Activated CD4-positive, alpha-beta T cell treated with anti-CD3 and anti-CD28 coated beads for 24 hours (primary cell): ENCODE measurements around the gene TERT.

Source experiments
- DNase-seq, 2 donors: peaks; one replicate each; pipeline ENCODE4 v3.0.0-alpha.2; 2020; ENCODE audit warnings: low read depth in 2 of 2

Gene TERT

DNA sequence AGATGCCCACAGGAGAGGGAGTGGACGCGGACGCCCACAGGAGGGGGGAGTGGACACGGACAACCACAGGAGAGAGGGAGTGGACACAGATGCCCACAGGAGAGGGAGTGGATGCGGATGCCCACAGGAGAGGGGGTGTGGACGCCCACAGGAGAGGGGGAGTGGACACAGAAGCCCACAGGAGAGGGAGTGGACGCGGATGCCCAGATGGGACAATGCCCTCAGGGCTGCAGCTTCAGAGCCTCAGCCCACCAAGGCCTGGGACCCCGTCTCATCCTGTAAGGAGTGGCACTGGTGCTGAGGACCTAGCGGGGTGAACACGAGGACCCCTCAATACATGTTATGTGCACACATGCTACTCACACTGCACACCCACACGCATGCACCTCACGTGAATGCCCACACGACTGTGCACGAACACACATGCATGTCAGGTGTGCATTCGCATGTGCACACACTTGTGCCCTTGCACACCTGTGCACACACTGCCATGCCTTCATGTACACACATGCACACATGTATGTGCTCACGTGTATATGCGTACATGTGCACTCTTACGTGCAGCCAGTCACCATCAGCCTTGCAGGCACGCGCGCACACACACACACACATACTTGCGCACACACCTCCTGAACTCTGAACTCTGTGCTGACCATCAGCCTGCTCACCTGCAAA, 34.9 kb downstream of the TERT start:
- DNase-seq = no peak

DNA sequence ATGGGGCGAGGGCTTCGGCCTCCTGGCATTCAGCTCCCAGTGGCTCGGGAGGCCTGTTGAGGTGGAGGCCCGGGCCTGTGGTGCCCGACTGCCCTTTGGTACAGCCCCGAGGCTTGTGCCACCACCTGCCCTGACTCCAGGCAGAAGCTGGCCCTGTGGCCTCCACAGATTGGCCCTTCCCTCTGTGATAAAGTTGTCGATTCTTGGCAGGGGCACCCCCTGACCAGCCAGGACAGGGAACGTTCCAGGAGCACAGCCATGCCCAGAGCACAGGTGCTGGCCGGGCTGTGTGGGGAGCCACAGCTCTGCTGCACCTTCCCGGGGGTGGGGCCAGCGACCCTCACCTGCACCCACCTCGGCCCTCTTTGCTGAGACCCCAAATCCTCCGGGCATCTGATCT, 37.0 kb downstream of the TERT start:
- no peak for DNase-seq

DNA sequence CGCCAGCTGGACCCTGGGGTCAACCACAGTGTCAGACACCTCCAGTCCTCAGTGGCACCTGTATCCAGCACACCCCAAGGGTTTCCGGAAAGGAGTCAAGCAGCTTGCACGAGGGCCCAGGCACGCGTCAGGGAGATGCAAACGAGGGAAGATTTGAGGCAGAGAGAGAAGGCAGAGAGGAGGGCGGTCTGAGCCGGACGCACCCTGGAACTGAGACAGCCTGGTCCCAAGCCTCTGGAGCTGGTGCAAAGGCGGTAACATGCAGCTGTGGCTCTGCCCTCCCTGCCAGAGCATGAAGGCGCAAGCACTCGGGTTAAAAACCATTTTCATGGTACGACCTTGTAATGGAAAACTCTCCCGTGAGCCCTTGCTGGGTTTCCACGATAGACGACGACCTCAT, 37.5 kb downstream of the TERT start:
- DNase-seq = no peak

DNA sequence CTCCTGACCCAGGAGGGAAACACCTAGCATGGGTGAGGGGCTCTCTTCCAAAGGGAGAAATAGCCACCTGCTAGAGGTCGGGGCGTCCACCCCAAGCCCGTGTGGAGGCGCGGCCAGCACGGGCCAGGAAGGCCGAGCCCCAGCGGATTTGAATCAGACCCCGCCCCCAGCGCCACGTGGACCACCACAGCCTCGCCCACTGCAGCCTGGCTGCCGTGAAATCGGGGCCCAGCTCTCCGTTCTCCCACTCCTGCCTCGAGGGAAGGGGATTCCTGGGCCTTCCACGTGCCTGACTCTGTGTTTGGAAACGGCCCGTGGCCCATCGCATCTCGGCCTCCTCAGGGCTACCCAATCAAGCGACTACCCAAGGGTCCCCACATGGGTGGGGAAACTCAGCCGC, 38.1 kb downstream of the TERT start:
- DNase-seq = no peak

DNA sequence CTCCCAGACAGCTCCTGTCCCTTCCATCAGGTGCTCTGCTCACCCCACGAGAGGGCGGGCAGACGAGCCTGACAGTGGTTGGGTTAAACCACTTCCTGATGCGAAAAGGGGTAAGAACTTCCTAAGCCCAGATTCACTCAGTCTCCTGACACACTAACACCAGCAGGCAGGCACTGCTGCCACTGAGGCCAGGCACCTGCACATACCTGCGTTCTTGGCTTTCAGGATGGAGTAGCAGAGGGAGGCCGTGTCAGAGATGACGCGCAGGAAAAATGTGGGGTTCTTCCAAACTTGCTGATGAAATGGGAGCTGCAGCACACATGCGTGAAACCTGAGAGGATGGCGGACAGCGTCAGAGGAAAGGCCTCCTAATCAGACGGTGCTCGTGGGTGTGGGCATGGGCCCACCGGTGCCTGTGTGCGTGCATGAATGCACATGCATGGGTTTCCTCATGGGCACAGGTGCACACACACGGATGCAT, 39.7 kb downstream of the TERT start:
- peak; percentile 4 to 19 for DNase-seq

DNA sequence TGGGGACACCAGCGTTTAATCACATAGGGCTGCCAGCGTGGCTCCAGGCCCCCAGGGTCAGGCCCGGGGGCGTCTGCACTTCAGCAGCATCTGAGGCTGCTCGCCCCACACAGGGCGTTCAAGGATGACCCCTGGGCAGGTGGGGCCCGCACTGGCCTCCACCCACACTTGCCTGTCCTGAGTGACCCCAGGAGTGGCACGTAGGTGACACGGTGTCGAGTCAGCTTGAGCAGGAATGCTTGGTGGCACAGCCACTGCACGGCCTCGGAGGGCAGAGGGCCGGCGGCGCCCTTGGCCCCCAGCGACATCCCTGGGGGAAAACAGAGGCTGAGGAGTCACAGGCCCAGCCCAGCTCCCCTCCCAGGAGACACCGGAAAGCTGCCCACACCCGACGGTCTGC, 40.7 kb downstream of the TERT start:
- DNase-seq = no peak

DNA sequence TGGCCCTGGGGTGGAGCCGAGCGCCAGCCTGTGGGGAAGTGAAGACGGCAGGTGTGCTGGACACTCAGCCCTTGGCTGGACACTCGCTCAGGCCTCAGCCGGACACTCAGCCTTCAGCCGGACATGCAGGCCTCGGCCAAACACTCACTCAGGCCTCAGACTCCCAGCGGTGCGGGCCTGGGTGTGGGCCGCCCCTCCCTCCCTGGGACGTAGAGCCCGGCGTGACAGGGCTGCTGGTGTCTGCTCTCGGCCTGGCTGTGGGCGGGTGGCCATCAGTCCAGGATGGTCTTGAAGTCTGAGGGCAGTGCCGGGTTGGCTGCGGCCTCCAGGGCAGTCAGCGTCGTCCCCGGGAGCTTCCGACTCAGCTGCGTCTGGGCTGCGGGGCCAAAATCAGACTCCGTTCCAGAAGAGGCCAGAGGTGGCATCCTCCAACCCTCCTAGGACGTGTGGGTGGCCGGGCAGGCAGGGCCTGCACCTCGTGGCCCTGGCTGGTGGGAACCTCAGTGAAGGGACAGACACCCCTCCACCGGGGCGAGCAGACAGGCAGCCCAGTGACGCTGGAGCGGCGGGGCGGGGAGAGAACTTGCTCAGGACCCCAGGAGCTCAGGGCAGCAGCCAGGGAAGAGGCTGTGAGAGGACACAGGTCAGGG, 41.3 kb downstream of the TERT start:
- no peak for DNase-seq

DNA sequence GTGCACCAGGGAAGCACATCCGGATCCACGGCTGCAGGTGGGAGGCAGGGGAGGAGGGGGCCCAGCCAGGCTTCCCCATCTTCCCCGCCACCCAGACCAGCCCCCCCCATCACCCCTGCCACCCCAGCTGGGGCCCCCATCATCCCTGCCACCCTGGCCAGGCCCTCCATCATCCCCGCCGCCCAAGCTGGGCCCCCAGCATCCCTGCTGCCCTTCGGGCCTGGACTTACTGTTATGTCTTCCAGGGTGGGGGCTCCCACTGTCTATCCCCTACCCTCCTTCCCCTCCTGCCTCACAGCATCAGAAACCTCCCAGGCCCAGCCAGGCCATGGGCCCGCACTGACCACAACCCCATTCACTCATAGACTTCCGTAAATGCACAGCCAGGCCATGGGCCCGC, 42.2 kb downstream of the TERT start:
- no peak for DNase-seq

DNA sequence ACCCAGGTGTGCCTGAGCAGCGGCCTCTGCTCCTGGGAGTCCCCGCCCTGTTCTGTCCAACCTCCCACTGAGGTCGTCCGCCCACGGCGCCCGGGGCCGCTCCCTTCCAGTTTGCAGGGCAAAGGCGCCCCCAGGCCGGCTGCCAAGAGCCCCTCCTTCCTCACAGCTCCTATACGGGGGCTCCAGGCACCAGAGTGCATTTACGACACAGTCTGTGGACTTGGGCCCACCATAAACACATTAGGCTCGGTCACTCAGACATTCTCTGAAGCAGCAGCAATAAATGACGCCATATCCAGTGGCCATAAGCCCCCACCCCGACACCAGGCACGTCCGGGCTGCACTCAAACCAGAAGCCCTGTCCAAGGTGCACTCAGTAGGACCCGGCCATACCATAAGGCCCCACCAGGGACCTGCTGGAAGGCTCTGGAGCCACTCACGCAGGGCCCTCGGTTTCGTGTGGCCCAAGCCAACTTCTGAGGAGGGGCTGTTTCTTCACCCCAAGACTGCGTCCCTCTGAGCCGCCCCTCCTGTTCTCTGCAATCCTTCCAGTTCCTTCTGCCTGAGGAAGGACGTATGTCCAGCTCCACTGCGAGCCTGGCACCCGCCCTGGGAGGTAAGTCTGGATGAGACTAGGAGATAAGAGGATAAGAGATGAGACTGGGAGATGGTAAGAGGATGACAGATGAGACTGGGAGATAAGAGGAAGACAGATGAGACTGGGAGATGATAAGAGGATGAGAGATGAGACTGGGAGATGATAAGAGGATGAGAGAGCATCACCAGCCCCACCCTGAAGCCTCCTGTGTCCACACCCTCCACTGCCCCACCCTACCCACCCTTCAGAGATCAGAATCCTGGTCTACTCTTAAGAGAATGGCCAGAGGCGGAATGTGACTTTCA, 42.9 kb downstream of the TERT start:
- DNase-seq = no peak

DNA sequence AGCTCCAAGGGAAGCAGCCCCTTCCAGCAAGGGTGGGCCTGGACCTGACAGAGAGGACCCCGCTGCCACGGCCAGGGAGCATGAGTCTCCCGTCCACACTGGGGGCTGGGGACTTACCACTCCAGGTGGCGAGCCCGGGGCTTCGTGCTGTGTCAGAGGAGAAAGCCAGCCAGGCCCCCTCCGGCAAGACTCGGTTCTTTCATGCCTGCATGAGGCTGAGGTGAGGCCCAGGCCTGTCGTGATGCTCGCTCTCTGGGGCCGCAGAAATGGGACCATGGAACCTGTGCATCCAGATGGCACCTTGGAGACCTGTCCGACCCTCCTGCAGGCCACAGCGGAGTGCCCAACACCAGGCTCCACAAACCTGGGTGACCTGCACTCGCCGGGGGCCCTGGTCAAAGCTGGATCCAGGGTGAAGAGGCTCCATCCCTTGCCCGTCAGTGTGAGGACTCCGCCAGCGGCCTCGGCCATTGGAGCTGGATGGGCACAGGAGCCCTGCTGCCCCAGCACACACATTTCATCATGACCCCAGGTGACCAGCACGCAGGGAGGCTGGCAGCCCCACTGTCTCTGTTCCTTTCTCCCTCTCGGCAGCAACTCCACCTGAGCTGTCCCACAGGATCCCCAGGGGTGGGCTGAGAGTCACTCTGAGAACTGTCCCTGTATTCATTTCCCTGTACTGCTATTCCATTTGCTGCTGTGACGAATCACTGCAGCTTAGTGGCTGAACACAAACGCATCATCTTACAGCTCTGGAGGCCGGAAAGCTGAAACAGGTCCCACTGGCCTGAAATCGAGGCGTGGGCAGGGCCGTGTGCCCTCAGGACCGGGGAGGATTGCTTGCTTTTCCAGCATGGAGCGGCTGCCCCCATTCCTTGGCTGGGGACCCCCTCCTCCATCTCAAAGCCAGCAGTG, 45.2 kb downstream of the TERT start:
- DNase-seq = no peak

DNA sequence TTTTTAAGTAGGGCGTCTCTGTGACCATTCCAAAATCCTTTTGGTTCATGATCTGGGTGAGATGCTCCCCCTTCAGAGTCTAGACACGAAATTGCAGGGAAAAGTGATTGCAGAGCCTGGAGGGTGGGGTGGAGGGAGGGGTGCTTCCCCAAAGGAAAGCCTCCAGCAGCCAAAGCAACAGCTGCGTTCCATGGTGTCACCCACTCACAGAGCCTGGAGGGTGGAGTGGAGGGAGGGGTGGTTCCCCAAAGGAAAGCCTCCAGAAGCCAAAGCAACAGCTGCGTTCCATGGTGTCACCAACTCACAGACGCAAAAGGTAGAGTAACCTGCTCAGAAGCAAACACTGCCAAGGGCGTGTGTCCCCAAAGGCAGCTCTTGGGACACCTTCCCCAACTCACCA, 47.1 kb downstream of the TERT start:
- DNase-seq = no peak

DNA sequence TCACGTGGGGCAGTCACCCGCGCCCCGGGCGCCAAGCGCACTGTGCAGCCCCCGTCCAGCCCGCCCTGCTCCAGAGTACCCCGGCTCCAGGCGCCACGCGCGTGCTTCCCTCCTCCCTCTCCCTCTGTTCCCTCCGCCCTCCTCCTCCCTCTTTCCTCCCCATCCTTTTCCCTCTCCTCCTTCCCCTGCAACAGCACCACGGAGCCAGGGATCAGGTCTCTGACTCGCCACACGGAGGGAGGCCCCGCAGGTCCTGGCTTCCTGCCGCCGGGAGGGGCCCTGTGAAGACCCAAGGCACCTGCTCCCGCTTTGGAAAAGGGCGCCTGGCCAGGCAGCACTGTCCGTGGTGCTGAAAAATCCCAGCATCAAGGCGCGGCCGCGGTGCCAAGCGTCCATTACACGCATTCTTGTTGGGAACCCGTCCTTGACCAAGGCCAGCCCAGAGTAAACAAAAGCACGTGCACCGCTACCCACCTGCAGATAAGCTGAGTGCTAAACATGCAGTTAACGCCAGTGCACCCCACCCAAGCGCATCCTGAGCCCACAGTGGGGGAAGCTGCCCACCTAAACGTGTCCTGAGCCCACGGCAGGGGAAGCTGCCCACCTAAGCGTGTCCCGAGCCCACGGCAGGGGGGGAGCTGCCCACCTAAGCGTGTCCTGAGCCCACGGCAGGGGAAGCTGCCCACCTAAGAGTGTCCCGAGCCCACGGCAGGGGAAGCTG, 48.0 kb downstream of the TERT start:
- DNase-seq = no peak

DNA sequence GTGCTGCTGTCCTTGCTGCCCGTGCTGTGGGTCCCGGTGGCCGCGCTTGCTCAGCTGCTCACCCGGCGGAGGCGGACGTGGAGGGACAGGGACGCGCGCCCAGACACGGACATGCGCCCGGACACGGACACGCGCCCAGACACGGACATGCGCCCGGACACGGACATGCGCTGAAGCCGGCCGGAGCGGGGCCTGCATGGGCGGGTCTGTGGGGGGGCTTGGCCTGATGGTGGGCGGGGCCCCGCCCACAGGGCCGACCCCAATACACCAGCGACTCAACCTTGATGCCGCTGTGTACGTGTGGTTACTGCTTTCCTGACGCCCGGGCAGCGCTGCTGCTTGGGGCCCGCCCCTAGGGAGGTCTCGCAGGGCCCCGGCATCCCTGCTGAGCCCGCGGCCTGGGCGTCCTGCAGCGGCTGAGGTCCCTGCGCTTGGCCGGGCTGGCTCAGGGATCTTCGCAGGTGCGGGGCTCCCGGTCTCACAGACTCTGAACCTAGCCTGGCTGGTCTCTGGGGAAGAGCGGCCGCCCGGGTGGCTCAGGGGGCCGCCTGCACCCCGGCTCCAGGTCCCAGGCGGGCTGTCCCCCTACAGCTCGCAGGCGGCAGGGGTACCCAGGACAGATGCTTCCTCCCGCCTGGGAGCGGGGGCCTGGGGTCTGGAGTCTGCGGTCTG, 48.8 kb downstream of the TERT start:
- DNase-seq = no peak

DNA sequence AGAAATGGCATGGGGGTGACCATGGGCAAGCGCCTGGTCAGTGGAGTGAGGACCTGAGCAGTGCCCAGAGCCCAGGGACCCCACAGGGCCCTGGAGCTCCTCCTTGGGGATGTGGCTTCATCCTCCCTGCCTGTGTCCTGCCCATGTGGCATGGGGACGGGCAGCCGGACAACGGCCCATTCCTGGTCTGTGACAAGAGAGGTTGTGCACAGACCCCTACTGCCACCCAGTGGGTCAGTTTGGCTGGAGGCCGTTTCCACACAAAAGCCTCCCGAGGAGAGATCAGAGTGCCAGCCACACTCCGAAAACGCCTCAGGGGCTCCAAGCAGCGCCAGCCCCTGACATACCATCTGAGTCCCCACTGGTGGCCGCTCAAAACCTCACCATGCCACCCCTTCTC, 49.9 kb downstream of the TERT start:
- DNase-seq = no peak

DNA sequence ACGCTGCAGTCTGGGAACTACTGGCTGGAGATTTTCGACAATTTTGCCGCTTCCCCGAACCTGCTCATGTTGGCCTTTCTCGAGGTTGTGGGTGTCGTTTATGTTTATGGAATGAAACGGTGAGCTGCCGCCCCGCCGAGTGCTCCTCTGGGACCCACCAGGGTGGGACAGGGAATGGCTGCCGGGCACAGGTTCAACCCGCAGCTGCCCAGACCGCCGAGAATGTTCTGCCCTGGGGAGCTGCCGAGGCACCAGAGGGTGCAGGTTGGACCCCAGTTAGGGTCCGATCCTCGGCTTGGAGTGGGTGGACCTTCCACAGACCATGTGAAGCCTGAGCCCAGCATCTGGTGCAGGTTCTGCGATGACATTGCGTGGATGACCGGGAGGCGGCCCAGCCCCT, 50.6 kb downstream of the TERT start:
- no peak for DNase-seq

DNA sequence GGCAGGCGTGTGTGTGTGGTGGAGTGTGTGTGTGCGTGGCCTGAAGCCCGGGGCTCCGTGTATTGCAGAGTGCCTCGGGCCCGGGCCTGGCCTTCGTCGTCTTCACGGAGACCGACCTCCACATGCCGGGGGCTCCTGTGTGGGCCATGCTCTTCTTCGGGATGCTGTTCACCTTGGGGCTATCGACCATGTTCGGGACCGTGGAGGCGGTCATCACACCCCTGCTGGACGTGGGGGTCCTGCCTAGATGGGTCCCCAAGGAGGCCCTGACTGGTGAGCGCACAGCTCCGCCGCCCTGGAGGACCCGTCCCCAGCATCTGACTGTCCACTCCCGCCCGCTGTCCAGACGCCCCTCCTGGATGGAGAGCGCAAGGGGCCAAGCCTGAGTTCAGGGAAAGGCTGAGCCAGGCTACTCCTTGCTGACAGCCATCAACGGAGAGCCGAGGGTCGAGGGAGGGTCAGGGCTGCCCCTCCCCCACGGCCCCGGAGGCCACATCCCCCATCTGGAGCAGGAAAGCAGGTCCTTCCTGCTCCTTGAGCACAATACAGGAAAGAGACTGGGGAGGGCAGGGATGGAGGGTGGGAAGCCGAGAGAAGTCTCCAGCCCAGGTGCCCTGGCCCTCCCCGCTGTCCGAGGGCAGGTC, 51.3 kb downstream of the TERT start:
- DNase-seq = no peak

DNA sequence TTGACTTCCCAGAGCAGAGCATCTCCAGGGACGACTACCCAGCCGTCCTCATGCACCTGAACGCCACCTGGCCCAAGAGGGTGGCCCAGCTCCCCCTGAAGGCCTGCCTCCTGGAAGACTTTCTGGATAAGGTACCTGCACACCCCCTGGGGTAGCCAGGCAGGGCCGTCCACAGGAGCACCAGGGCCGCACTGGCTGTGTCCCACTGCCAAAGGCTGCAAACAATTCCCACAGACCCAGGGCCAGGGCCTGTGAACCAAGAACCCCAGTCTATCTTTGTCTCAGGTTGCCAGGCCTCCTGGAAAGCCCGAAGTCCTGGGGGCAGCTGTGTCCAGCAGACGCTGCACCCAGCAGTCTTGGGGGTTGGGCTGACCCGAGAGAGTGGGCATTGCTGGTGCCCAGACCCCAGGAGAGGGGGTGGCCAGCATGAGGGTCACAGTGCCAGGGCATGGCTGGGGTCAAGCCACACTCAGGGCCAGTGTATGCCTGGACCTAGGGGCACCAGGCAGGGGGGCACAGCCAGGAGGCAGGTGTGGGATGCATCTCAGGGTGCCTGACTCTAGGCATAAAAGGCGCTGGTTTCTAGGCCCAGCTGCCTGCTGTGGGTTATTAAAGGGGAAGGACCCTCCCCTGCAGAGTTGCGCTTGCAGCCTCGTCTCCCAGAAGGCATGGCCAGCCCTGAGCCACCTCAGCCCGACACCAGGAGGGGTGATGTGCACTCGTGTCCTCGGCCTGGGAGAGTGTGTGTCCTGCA, 52.0 kb downstream of the TERT start:
- no peak for DNase-seq

DNA sequence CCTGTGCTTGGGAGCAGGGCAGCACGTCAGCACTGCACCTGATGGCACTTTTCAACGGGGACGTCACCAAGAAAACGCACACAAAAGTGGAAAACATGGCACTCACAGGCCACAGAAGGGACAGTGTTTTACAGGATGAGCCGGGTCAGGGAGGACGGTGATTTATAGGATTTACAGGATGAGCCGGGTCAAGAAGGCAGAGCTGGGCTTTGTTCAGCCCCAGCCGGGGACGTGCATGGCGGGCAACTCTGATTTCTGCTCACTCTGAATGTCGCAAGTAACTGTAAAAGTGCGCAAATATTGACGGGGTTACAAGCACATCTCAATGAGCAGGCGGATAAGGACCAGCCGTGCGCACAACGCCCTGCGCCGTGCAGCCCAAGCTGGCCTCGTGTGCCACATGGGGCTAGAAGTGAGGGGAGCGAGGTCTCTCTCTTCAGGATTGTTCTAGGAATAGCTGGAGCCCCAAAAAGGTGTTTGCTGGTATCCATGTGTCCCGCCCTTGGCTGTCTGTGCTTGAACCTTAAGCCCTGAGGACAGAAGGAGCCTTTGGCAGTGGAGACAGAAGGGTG, 53.3 kb downstream of the TERT start:
- DNase-seq = no peak
